Measurements from ENCODE around the gene NOXRED1. TPM values are rescaled to one million over a fixed set of nuclear protein-coding genes. Genes with fewer than 3 reads are reported as not detected.

The NOXRED1 gene
- total RNA-seq, 1 experiment from 2014 or later: 2.0 TPM

- Histone ChIP-seq H3K36me3 (ENCODE audit: low read depth) (no peaks in the 10 kb centered on the region), H3F3A (ENCODE audit: insufficient read depth, low read depth) (no peaks in the 10 kb centered on the region), H3K9me2 (ENCODE audit: insufficient read depth) (no peaks in the 10 kb centered on the region), H3K9me3 (ENCODE audit: insufficient read depth, low read depth) (no peaks in the 10 kb centered on the region; the same call in 1 of the 2 replicates), H3K27ac (no peak overlapping the region), H3K4me1 (replicated peaks; ENCODE audit: insufficient read depth) (no peaks in the 10 kb centered on the region), H3K4me2 (no peak overlapping the region), H3K27me3 (ENCODE audit: insufficient read depth, low read depth) (no peaks in the 10 kb centered on the region), H4K20me1 (ENCODE audit: insufficient read depth) (peaks cover 16% of the 10 kb centered on the region; the same call in 1 of the 2 replicates), H3K4me3 (no peak overlapping the region), H3K79me2 (ENCODE audit: low read depth) (no peaks in the 10 kb centered on the region), H2AFZ (no peak overlapping the region)
- BruUV-seq (replicated peaks): no TSS peak
- no peak for DNase-seq
- POLR2A ChIA-PET (ENCODE audit: unreplicated experiment): interaction anchor here (0.6 kb wide), 1 partner anchor 35 kb away, joined by 3 read pairs; no protein-coding TSS in a partner anchor
- intact Hi-C loops (cut with micrococcal nuclease; ENCODE audit: unreplicated experiment): no loop called here
- TF ChIP-seq EZH2 (IDR thresholded peaks at IDR 0.05; ENCODE audit: low read depth) (no peak), CTCF (conservative IDR thresholded peaks at IDR 0.05) (no peak)
- CTCF ChIA-PET: no interaction called here
Observed at GRCh38 chr14:77364146-77364545, 59.2 kb downstream of the NOXRED1 start.

GRCh38 chr14:77359626-77360025 is 63.7 kb downstream of the NOXRED1 start:
- no peak overlapping the region for H3K4me3 ChIP-seq
- H3K9me3 ChIP-seq (ENCODE audit: insufficient read depth, low read depth): no peaks in the 10 kb centered on the region; the same call in 1 of the 2 replicates
- ChIA-PET POLR2A (ENCODE audit: unreplicated experiment) (no interaction called here), CTCF (no interaction called here)
- intact Hi-C loops (cut with micrococcal nuclease; ENCODE audit: unreplicated experiment): no loop called here
- H3F3A ChIP-seq (ENCODE audit: insufficient read depth, low read depth): no peaks in the 10 kb centered on the region
- H3K79me2 ChIP-seq (ENCODE audit: low read depth): no peaks in the 10 kb centered on the region
- H3K4me1 ChIP-seq (replicated peaks; ENCODE audit: insufficient read depth): no peaks in the 10 kb centered on the region
- BruUV-seq (replicated peaks): no TSS peak
- 0 out of 2 replicates have a peak, but pooled peaks cover 8% of the 10 kb centered on the region for H4K20me1 ChIP-seq (ENCODE audit: insufficient read depth)
- no peak for DNase-seq
- no peaks in the 10 kb centered on the region for H3K36me3 ChIP-seq (ENCODE audit: low read depth)
- H3K27me3 ChIP-seq (ENCODE audit: insufficient read depth, low read depth): no peaks in the 10 kb centered on the region
- TF ChIP-seq EZH2 (IDR thresholded peaks at IDR 0.05; ENCODE audit: low read depth) (no peak), CTCF (conservative IDR thresholded peaks at IDR 0.05) (no peak)
- no peak overlapping the region for H3K4me2 ChIP-seq
- no peaks in the 10 kb centered on the region for H3K9me2 ChIP-seq (ENCODE audit: insufficient read depth)
- no peak overlapping the region for H2AFZ ChIP-seq
- no peak overlapping the region for H3K27ac ChIP-seq

- Histone ChIP-seq H3K36me3 (ENCODE audit: low read depth) (no peaks in the 10 kb centered on the region), H3F3A (ENCODE audit: insufficient read depth, low read depth) (no peaks in the 10 kb centered on the region), H4K20me1 (ENCODE audit: insufficient read depth) (no peaks in the 10 kb centered on the region), H3K4me3 (no peak overlapping the region), H3K27me3 (ENCODE audit: insufficient read depth, low read depth) (no peaks in the 10 kb centered on the region), H3K4me1 (replicated peaks; ENCODE audit: insufficient read depth) (no peaks in the 10 kb centered on the region), H3K9me2 (ENCODE audit: insufficient read depth) (no peaks in the 10 kb centered on the region), H2AFZ (no peak overlapping the region), H3K4me2 (no peak overlapping the region), H3K9me3 (ENCODE audit: insufficient read depth, low read depth) (no peaks in the 10 kb centered on the region), H3K79me2 (ENCODE audit: low read depth) (no peaks in the 10 kb centered on the region), H3K27ac (no peak overlapping the region)
- POLR2A ChIA-PET (ENCODE audit: unreplicated experiment): interaction anchor here (0.6 kb wide), 1 partner anchor 35 kb away, joined by 6 read pairs; no protein-coding TSS in a partner anchor
- no peak for DNase-seq
- no TSS peak for BruUV-seq (replicated peaks)
- CTCF ChIA-PET: interaction anchor here (0.6 kb wide), 1 partner anchor 120 kb away, joined by 3 read pairs; no protein-coding TSS in a partner anchor
- TF ChIP-seq CTCF (conservative IDR thresholded peaks at IDR 0.05): no peak
- no peak for TF ChIP-seq EZH2 (IDR thresholded peaks at IDR 0.05; ENCODE audit: low read depth)
- intact Hi-C loops (cut with micrococcal nuclease; ENCODE audit: unreplicated experiment): no loop called here
Observed at GRCh38 chr14:77356899-77357298, 66.4 kb downstream of the NOXRED1 start.

All from PC-9 (cell line).